GM12864 (cell line): ENCODE measurements around the gene SH3BP1.

Experiments
- DNase-seq: peaks from one replicate; pipeline ENCODE4 v3.0.0-alpha.2; 2011; ENCODE audit warnings: low read depth
- H3K4me3 ChIP-seq: 2 replicates; pipeline ENCODE4 v1.5.1; 2011; ENCODE audit warnings: mild to moderate bottlenecking, low read depth, low read length, control low read depth
- TF ChIP-seq, protein P1 (sequence below): IDR thresholded peaks from 2 replicates; pipeline ENCODE4 v1.5.1; 2011; ENCODE audit warnings: low read depth, mild to moderate bottlenecking, moderate library complexity, low read length, control low read depth, inconsistent platforms; ENCODE audit errors: missing control alignments

SH3BP1 gene

GRCh38 chr22:37696657-37697537 is 57.4 kb downstream of the SH3BP1 start, which contains the start of gene TRIOBP:
TRIOBP (plus strand) TSS chr22:37697048; CDS start chr22:37701366, 4,318 bp downstream.
- TF ChIP-seq, protein P1, sequence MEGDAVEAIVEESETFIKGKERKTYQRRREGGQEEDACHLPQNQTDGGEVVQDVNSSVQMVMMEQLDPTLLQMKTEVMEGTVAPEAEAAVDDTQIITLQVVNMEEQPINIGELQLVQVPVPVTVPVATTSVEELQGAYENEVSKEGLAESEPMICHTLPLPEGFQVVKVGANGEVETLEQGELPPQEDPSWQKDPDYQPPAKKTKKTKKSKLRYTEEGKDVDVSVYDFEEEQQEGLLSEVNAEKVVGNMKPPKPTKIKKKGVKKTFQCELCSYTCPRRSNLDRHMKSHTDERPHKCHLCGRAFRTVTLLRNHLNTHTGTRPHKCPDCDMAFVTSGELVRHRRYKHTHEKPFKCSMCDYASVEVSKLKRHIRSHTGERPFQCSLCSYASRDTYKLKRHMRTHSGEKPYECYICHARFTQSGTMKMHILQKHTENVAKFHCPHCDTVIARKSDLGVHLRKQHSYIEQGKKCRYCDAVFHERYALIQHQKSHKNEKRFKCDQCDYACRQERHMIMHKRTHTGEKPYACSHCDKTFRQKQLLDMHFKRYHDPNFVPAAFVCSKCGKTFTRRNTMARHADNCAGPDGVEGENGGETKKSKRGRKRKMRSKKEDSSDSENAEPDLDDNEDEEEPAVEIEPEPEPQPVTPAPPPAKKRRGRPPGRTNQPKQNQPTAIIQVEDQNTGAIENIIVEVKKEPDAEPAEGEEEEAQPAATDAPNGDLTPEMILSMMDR, result peak; percentile 41
- peak within 1 kb of the TSS; percentile 3; the same call in 1 of the 2 replicates for H3K4me3 ChIP-seq
- DNase-seq, result no peak

DNA sequence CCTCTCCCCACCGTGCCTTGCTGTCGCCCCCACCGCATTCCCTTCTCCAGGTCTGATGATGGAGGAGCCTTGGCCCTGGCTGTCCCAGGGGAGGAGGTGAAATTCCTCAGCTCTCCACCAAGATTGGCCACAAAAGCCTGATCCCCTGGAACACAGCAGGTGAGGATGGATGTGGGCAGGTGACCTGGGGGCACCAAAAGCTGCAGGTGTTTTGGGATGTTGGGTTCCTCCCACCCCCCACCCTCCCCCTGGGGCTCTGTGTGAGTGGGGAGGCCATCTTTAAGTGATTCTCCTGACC is 58.0 kb downstream of the SH3BP1 start:
- DNase-seq, result no peak
- TF ChIP-seq, protein P1, result no peak
- H3K4me3 ChIP-seq, result no peak overlapping the region; the same call in 1 of the 2 replicates

- no peak overlapping the region for H3K4me3 ChIP-seq
- TF ChIP-seq, protein P1, result no peak
- no peak for DNase-seq
Observed at GRCh38 chr22:37701141-37701786, 61.8 kb downstream of the SH3BP1 start.

GRCh38 chr22:37703906-37704305 is 64.4 kb downstream of the SH3BP1 start:
- TF ChIP-seq, protein P1, result no peak
- H3K4me3 ChIP-seq, result no peak overlapping the region
- no peak for DNase-seq

GRCh38 chr22:37704645-37705044 is 65.2 kb downstream of the SH3BP1 start:
- no peak for DNase-seq
- H3K4me3 ChIP-seq, result no peak overlapping the region
- TF ChIP-seq, protein P1, result no peak

- H3K4me3 ChIP-seq, result no peak overlapping the region
- DNase-seq, result no peak
- TF ChIP-seq, protein P1, result no peak
Observed at GRCh38 chr22:37705205-37705604, 65.7 kb downstream of the SH3BP1 start.
